ENCODE results near the gene PDSS2.

The PDSS2 gene

GRCh38 chr6:107473660-107474059 lies 14.3 kb upstream of the PDSS2 start:
- H3K9ac ChIP-seq (ENCODE audit: low read length) = no peak overlapping the region
- no peak for TF ChIP-seq EZH2phosphoT487 (conservative IDR thresholded peaks at IDR 0.05; ENCODE audit: low read length)
- no peak for TF ChIP-seq CTCF (IDR thresholded peaks at IDR 0.05; ENCODE audit: insufficient read depth, low read length, poor library complexity, severe bottlenecking)
- H3K9me2 ChIP-seq (replicated peaks; ENCODE audit: insufficient read depth, low read length) = no peaks in the 10 kb centered on the region
- no peak overlapping the region for H3K27ac ChIP-seq (ENCODE audit: low read depth, low read length)
- H4K20me1 ChIP-seq (ENCODE audit: low read depth, low read length) = no peaks in the 10 kb centered on the region
- no peak overlapping the region for H3K4me2 ChIP-seq (ENCODE audit: low read depth, low read length, poor library complexity, severe bottlenecking)
- no peaks in the 10 kb centered on the region for H3K9me3 ChIP-seq (ENCODE audit: insufficient read depth, low read length)
- no peaks in the 10 kb centered on the region for H3K36me3 ChIP-seq (ENCODE audit: low read length)
- no peaks in the 10 kb centered on the region for H3F3A ChIP-seq (ENCODE audit: insufficient read depth)
- no peak overlapping the region for H3K4me3 ChIP-seq (ENCODE audit: insufficient read depth, low read length, poor library complexity, severe bottlenecking)
- no peaks in the 10 kb centered on the region for H3K79me2 ChIP-seq (ENCODE audit: insufficient read depth, low read length)
- no peaks in the 10 kb centered on the region for H3K27me3 ChIP-seq (ENCODE audit: low read length)
- H2AFZ ChIP-seq (ENCODE audit: low read depth, low read length, severe bottlenecking) = no peak overlapping the region

GRCh38 chr6:107470364-107470763 lies 11.0 kb upstream of the PDSS2 start:
- Histone ChIP-seq H3K9ac (ENCODE audit: low read length) (no peak overlapping the region), H3K9me2 (replicated peaks; ENCODE audit: insufficient read depth, low read length) (no peaks in the 10 kb centered on the region), H3F3A (ENCODE audit: insufficient read depth) (no peaks in the 10 kb centered on the region), H3K27ac (ENCODE audit: low read depth, low read length) (no peak overlapping the region), H3K4me2 (ENCODE audit: low read depth, low read length, poor library complexity, severe bottlenecking) (no peak overlapping the region), H2AFZ (ENCODE audit: low read depth, low read length, severe bottlenecking) (no peak overlapping the region), H3K4me3 (ENCODE audit: insufficient read depth, low read length, poor library complexity, severe bottlenecking) (no peak overlapping the region), H3K79me2 (ENCODE audit: insufficient read depth, low read length) (no peaks in the 10 kb centered on the region), H3K36me3 (ENCODE audit: low read length) (no peaks in the 10 kb centered on the region), H4K20me1 (ENCODE audit: low read depth, low read length) (no peaks in the 10 kb centered on the region), H3K27me3 (ENCODE audit: low read length) (no peaks in the 10 kb centered on the region), H3K9me3 (ENCODE audit: insufficient read depth, low read length) (no peaks in the 10 kb centered on the region)
- TF ChIP-seq EZH2phosphoT487 (conservative IDR thresholded peaks at IDR 0.05; ENCODE audit: low read length) = no peak
- no peak for TF ChIP-seq CTCF (IDR thresholded peaks at IDR 0.05; ENCODE audit: insufficient read depth, low read length, poor library complexity, severe bottlenecking)

- H3K27me3 ChIP-seq (ENCODE audit: low read length) = no peaks in the 10 kb centered on the region
- no peak overlapping the region for H3K4me2 ChIP-seq (ENCODE audit: low read depth, low read length, poor library complexity, severe bottlenecking)
- no peak overlapping the region for H3K27ac ChIP-seq (ENCODE audit: low read depth, low read length)
- no peak overlapping the region for H3K9ac ChIP-seq (ENCODE audit: low read length)
- H3K9me2 ChIP-seq (replicated peaks; ENCODE audit: insufficient read depth, low read length) = no peaks in the 10 kb centered on the region
- no peak overlapping the region for H3K4me3 ChIP-seq (ENCODE audit: insufficient read depth, low read length, poor library complexity, severe bottlenecking)
- no peaks in the 10 kb centered on the region for H4K20me1 ChIP-seq (ENCODE audit: low read depth, low read length)
- H3K36me3 ChIP-seq (ENCODE audit: low read length) = no peaks in the 10 kb centered on the region
- TF ChIP-seq EZH2phosphoT487 (conservative IDR thresholded peaks at IDR 0.05; ENCODE audit: low read length) = no peak
- TF ChIP-seq CTCF (IDR thresholded peaks at IDR 0.05; ENCODE audit: insufficient read depth, low read length, poor library complexity, severe bottlenecking) = no peak
- H3K79me2 ChIP-seq (ENCODE audit: insufficient read depth, low read length) = no peaks in the 10 kb centered on the region
- no peaks in the 10 kb centered on the region for H3K9me3 ChIP-seq (ENCODE audit: insufficient read depth, low read length)
- peaks cover 9% of the 10 kb centered on the region; the same call in 1 of the 2 replicates for H3F3A ChIP-seq (ENCODE audit: insufficient read depth)
- H2AFZ ChIP-seq (ENCODE audit: low read depth, low read length, severe bottlenecking) = no peak overlapping the region
Observed at GRCh38 chr6:107466062-107466461, 6.7 kb upstream of the PDSS2 start.

Data from SU-DHL-6 (cell line).